Renal cortex interstitium (tissue), 15 donors: ENCODE data around the gene NUP188. TPM values are rescaled to one million over a fixed set of nuclear protein-coding genes. Genes with fewer than 3 reads are reported as not detected.

Experiments used
- DNase-seq, 11 donors: peaks; one replicate each; pipeline ENCODE4 v3.0.0-alpha.2; 2013; ENCODE audit warnings: low read depth in 9 of 11, low spot score in 4 of 11; ENCODE audit errors: extremely low read depth in 1 of 11
- long read RNA-seq, 16 experiments: transcript quantifications; one replicate each; lab custom pipeline, GENCODE V29; 2026
- polyA plus RNA-seq, 3 donors: library from polyadenylated mRNA; unstranded; fragments of 120-200 nt; gene quantifications; one replicate each; pipeline ENCODE4 v1.2.1, GENCODE V29; 2013; ENCODE audit not compliant: insufficient read length in 3 of 3

The NUP188 gene
- polyA plus RNA-seq: 10 to 100 TPM; 45.1 to 51.0 (median 46.6) TPM
- long read RNA-seq, donor 1, full-length matches to known transcripts: 2 of 2 reads
- long read RNA-seq, donor 1, partial matches to known transcripts: 0 of 2 reads
- long read RNA-seq, donor 1, other reads (novel, unspliced or antisense): 0 of 2 reads
- long read RNA-seq, donor 2, partial matches to known transcripts: 28 of 36 reads
- long read RNA-seq, donor 2, other reads (novel, unspliced or antisense): 8 of 36 reads
- long read RNA-seq, donor 3, full-length matches to known transcripts: 3 of 109 reads
- long read RNA-seq, donor 3, partial matches to known transcripts: 62 of 109 reads
- long read RNA-seq, donor 3, other reads (novel, unspliced or antisense): 44 of 109 reads
- long read RNA-seq, donor 4, full-length matches to known transcripts: 1 of 73 reads
- long read RNA-seq, donor 4, partial matches to known transcripts: 48 of 73 reads
- long read RNA-seq, donor 4, other reads (novel, unspliced or antisense): 24 of 73 reads
- long read RNA-seq, donor 5: 0 reads
- long read RNA-seq, donor 6, full-length matches to known transcripts: 1 of 1 reads
- long read RNA-seq, donor 6, partial matches to known transcripts: 0 of 1 reads
- long read RNA-seq, donor 6, other reads (novel, unspliced or antisense): 0 of 1 reads
- long read RNA-seq, donor 7, full-length matches to known transcripts: 3 of 3 reads
- long read RNA-seq, donor 7, partial matches to known transcripts: 0 of 3 reads
- long read RNA-seq, donor 7, other reads (novel, unspliced or antisense): 0 of 3 reads
- long read RNA-seq, donor 8, full-length matches to known transcripts: 2 of 2 reads
- long read RNA-seq, donor 8, partial matches to known transcripts: 0 of 2 reads
- long read RNA-seq, donor 8, other reads (novel, unspliced or antisense): 0 of 2 reads
- long read RNA-seq, donor 9, full-length matches to known transcripts: 1 of 64 reads
- long read RNA-seq, donor 9, partial matches to known transcripts: 38 of 64 reads
- long read RNA-seq, donor 9, other reads (novel, unspliced or antisense): 25 of 64 reads
- long read RNA-seq, donor 10, full-length matches to known transcripts: 1 of 50 reads
- long read RNA-seq, donor 10, partial matches to known transcripts: 30 of 50 reads
- long read RNA-seq, donor 10, other reads (novel, unspliced or antisense): 19 of 50 reads
- long read RNA-seq, donor 11: 0 reads
- long read RNA-seq, donor 12, partial matches to known transcripts: 45 of 60 reads
- long read RNA-seq, donor 12, other reads (novel, unspliced or antisense): 14 of 60 reads
- long read RNA-seq, donor 13: 0 reads
- long read RNA-seq, donor 14, partial matches to known transcripts: 5 of 38 reads
- long read RNA-seq, donor 14, other reads (novel, unspliced or antisense): 33 of 38 reads
- long read RNA-seq, donor 15, partial matches to known transcripts: 7 of 7 reads
- long read RNA-seq, donor 15, other reads (novel, unspliced or antisense): 0 of 7 reads
- long read RNA-seq, donor 16, partial matches to known transcripts: 197 of 272 reads
- long read RNA-seq, donor 16, other reads (novel, unspliced or antisense): 74 of 272 reads

- peak; percentile 76 to 93 (median 91) for DNase-seq
Observed at GRCh38 chr9:128947527-128948301, at the start of gene NUP188, which contains the start of gene DOLK. Gene NUP188 (plus strand): TSS chr9:128947699. CDS start chr9:128947720, 21 bp downstream. Gene DOLK (minus strand): TSS chr9:128947603. CDS start chr9:128947303, 300 bp downstream.

- DNase-seq: no peak
Observed at GRCh38 chr9:128898382-128898781, 49.1 kb upstream of the NUP188 start.

GRCh38 chr9:128898845-128899565 lies 48.5 kb upstream of the NUP188 start:
- no peak for DNase-seq

- DNase-seq: no peak
Observed at GRCh38 chr9:128899566-128900322, 47.8 kb upstream of the NUP188 start.

- no peak for DNase-seq
Observed at GRCh38 chr9:128901379-128901778, 46.1 kb upstream of the NUP188 start.

- no peak for DNase-seq
Observed at GRCh38 chr9:128901822-128902221, 45.7 kb upstream of the NUP188 start.

- DNase-seq: no peak
Observed at GRCh38 chr9:128902351-128903078, 45.0 kb upstream of the NUP188 start.

- no peak for DNase-seq
Observed at GRCh38 chr9:128903079-128903461, 44.4 kb upstream of the NUP188 start.

- DNase-seq: no peak
Observed at GRCh38 chr9:128903871-128904620, 43.5 kb upstream of the NUP188 start.

- no peak for DNase-seq
Observed at GRCh38 chr9:128905964-128906363, 41.5 kb upstream of the NUP188 start.

- no peak for DNase-seq
Observed at GRCh38 chr9:128906741-128907140, 40.8 kb upstream of the NUP188 start.

- no peak for DNase-seq
Observed at GRCh38 chr9:128908372-128908771, 39.1 kb upstream of the NUP188 start.

- no peak for DNase-seq
Observed at GRCh38 chr9:128909859-128910258, 37.6 kb upstream of the NUP188 start.

GRCh38 chr9:128910906-128911305 lies 36.6 kb upstream of the NUP188 start:
- DNase-seq: no peak

- no peak for DNase-seq
Observed at GRCh38 chr9:128911529-128912035, 35.9 kb upstream of the NUP188 start.
